ENCODE measurements around the gene ENTPD2.

DNA sequence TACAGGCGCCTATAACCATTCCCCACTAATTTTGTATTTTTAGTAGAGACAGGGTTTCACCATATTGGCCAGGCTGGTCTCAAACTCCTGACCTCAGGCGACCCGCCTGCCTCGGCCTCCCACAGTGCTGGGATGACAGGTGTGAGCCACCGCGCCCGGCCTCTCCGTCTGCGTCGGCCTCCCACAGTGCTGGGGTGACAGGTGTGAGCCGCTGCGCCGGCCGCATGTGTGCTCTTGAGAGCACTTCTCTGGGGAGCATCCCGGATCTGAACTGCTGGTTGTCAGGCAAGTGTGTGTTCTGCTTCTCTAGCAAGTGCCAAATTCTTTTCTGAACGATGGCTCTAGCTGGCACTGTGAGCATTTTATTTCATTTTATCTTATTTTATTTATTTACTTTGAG, 3.7 kb upstream of the ENTPD2 start:
- TF ChIP-seq, protein P1, sequence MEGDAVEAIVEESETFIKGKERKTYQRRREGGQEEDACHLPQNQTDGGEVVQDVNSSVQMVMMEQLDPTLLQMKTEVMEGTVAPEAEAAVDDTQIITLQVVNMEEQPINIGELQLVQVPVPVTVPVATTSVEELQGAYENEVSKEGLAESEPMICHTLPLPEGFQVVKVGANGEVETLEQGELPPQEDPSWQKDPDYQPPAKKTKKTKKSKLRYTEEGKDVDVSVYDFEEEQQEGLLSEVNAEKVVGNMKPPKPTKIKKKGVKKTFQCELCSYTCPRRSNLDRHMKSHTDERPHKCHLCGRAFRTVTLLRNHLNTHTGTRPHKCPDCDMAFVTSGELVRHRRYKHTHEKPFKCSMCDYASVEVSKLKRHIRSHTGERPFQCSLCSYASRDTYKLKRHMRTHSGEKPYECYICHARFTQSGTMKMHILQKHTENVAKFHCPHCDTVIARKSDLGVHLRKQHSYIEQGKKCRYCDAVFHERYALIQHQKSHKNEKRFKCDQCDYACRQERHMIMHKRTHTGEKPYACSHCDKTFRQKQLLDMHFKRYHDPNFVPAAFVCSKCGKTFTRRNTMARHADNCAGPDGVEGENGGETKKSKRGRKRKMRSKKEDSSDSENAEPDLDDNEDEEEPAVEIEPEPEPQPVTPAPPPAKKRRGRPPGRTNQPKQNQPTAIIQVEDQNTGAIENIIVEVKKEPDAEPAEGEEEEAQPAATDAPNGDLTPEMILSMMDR (IDR thresholded peaks at IDR 0.05), result no peak
- TF ChIP-seq POLR2A (IDR thresholded peaks at IDR 0.05), result no peak
